Endothelial cell of hepatic sinusoid (primary cell): ENCODE data around the gene GRAMD1A.
"Not testable (repeated sequence)": the region's sequence is repeated elsewhere in the genome, so short reads cannot be mapped to it uniquely, and the experiment has no call there.

ENCODE experiments used
- in situ Hi-C: cut with HindIII; loops from 2 replicates; pipeline ENCODE4 v1.10.0; 2017; ENCODE audit warnings: low sequenced_read_pairs

Gene GRAMD1A

DNA sequence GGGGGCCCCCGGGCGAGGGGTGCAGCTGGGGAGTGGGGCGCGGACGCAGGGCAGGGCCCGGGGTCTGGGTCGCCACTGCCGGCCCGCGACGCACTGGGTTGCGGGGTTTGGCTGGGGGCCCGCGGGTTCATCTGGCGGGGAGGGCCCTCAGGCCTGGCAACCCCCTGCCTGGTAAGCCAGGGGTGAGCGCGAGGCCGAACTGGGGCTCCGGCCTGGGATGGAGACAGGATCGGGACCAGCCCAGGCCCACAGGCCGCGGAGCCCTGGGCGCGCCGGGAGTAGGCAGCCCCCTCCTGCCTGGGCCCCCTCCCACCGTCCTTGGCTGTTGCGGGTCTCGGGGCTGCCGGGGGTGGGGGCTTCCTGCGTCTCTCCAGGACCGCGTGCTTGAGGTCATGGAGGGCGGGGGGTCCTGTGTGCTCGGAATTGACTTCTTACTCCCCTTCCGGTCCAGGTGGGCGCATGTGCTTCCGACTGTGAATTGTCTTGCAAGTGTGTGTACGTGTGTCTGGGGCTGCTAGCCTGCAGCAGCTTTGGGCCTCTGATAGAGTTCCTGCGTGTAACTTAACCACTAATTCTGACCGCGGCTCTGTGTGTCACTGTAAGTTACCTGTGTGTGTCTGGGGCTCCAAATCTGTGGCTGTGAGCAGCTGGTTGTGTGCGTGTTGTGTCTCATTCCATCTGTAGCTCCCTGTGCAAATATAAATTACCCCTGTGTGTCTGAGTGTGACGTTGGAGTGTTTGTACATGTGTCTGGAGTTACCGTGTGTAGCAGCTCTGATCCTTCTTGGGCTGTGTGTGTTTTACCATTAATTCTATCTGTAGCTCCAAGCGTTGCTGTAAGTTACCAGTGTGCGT lies 751 bp downstream of the GRAMD1A start:
- in situ Hi-C loops, result no loop called here

- in situ Hi-C loops, result no loop called here
Measured at GRCh38 chr19:35002037-35002535, 2.0 kb downstream of the GRAMD1A start.

DNA sequence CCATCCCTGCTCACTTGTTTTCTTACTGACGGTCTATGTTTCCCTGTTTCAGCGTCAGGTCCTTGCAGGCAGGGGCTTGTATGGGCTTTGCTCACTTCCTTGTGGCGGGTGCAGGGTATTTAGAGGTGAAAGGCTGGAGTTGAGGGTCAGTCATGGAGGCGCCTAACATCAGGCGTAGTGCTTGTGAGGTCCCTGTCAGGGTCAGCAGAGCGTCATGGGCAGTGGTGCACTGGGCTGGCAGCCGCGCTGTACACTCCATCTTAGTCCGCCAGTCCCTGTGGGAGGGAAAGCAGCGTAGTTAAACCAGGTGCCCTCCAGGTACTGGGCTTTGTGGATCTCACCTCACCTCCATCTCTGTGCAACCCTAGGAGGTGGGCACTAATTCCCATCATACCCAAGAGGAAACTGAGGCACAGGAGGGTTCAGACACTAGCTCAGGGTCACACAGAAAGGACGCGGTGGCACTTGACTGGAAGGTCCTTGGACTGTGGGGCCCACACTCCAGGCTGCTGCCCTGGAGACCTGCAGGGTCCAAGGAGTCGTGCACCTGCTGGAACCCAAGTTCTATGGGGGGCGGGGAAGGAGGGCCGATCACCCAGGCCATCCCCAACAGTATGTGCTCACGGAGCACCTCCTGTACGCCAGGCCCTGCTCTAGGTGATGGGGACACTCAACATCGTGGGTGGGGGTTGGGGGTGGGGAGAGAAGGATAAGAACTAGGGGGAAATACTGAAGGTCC lies 4.6 kb downstream of the GRAMD1A start:
- in situ Hi-C loops, result no loop called here

GRCh38 chr19:35005256-35005977 lies 5.3 kb downstream of the GRAMD1A start:
- in situ Hi-C loops, result no loop called here

- in situ Hi-C loops, result not testable (repeated sequence)
Measured at GRCh38 chr19:35006007-35006341, 5.9 kb downstream of the GRAMD1A start.

DNA sequence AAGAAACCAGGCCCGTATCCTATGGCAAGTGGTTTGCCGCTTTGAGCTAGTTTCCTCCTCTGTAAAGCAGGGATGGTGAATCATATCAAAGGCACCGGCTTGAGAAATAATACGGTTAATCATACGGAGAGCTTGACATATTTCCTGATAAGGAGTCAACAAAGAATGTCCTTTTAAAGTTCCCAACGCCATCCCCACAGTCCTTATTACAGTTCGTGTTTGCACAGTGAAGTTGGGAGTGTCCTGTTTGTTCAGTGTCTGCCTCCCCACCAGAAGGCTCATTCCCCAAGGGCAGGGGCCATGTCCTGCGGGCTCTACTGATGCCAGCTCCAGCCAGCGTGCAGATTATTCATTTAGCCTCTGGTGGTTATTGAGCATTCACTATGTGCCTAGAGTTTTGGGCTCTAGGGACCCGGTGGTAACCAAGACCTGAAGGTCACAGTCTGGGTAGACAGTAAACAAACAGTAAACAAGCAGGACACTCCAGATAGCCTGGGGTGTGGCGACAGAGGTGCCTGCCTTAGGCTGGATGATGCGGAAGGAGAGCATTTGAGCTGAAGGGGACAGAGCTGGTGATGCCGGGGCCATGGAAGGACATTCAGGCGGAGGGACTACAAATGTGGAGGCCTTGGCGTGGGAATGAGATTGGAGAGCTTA lies 6.3 kb downstream of the GRAMD1A start:
- in situ Hi-C loops, result no loop called here

DNA sequence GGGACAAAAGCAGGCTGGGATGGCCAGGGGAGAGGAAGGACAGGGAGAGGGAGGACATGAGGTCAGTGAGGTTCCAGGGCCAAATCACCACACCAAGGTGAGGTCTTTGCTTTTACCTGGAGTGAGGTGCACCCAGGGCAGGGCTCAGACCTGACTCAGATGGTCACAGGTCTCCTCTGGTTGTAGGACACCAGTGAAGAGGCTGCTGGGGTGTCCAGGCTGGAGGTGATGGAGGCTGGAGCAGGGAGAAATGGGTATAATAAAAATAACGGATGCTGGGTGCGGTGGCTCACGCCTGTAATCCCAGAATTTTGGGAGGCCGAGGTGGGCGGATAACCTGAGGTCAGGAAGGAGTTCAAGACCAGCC lies 6.9 kb downstream of the GRAMD1A start:
- in situ Hi-C loops, result no loop called here

DNA sequence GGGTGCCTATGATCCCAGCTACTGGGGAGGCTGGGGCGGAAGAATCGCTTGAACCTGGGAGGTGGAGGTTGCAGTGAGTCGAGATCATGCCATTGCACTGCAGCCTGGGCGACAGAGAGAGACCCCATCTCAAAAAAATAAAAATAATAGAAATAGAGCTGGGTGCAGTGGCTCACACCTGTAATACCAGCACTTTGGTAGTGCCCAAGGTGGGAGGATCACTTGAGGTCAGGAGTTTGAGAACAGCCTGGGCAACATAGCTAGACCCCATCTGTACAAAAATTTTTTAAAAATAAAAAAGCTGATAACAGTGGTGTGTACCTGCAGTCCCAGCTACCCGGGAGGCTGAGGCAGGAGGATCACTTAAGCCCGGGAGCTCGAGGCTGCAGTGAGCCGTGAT lies 7.3 kb downstream of the GRAMD1A start:
- in situ Hi-C loops, result not testable (repeated sequence)

GRCh38 chr19:35008891-35009341 lies 8.8 kb downstream of the GRAMD1A start:
- in situ Hi-C loops, result no loop called here

GRCh38 chr19:35009424-35010415 lies 9.6 kb downstream of the GRAMD1A start:
- in situ Hi-C loops, result no loop called here

DNA sequence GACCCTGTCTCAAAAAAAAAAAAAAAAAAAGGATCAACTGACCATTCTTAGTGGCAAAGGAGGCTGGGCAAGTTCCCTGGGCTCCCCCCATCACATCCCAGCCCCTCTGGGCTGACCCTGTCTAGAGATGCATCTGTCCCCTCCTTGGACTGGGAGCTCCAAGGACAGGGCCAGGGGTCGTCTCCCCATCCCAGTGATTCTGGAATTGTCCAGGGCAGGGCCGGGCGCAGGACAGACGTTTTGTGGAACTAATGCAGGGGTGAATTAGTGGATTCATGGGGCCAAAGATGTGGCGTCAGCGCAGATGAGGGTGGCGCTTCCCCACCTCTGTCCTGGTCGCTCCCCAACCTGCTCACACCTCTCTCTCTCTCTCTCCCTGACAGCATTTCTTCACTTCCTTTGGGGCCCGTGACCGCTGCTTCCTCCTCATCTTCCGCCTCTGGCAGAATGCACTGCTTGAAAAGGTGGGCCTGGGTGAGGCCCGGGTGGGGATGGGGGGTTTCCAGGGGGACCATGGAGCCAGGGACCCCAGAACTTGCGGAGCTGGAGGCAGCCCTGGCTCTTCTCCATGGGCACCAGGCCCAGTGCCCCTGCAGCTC lies 11.1 kb downstream of the GRAMD1A start:
- in situ Hi-C loops, result no loop called here

DNA sequence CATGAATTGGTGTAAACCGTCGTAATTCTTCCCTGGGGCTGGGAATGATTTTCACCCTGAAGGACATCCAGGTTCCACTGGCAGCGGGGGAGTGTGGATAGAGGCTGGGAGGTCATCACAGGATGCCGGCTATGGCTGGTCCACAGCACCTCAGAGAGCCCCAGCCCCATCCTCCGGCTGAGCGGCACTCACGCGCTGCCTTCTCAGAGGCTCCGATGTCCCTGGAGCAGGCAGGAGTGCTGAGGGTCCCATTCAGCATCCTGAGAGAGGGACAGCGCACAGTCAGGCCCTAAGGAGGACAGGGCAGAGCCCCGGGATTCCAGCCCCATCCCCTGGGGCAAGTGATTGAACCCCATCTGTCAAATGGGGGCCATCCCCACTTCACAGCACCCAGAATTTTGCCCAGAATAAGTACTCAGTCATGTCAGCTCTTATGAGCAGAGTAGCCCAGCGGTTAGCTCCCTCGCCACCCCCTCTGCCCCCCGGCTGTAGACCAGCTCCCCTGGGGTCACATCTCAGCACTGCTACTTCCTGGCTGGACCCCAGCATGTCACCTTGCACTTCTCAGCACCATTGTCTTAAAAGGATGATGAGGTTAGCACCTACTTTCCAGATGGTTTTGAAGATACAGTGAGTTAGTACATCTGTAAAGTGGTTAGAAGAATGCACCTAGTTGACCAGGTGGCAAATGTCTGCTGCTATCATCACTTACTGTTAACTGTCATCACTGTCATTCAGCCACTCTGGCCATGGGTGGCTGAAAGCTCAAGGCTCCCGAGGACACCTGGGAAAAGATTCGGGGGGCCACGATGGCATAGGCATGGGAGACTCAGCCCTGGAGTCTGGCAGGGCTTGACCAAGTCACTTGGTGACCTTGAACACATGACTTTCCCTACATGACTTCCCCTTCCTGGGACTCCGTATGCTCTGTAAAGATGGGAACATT lies 11.9 kb downstream of the GRAMD1A start:
- in situ Hi-C loops, result no loop called here

GRCh38 chr19:35013041-35013819 lies 13.1 kb downstream of the GRAMD1A start:
- in situ Hi-C loops, result no loop called here

DNA sequence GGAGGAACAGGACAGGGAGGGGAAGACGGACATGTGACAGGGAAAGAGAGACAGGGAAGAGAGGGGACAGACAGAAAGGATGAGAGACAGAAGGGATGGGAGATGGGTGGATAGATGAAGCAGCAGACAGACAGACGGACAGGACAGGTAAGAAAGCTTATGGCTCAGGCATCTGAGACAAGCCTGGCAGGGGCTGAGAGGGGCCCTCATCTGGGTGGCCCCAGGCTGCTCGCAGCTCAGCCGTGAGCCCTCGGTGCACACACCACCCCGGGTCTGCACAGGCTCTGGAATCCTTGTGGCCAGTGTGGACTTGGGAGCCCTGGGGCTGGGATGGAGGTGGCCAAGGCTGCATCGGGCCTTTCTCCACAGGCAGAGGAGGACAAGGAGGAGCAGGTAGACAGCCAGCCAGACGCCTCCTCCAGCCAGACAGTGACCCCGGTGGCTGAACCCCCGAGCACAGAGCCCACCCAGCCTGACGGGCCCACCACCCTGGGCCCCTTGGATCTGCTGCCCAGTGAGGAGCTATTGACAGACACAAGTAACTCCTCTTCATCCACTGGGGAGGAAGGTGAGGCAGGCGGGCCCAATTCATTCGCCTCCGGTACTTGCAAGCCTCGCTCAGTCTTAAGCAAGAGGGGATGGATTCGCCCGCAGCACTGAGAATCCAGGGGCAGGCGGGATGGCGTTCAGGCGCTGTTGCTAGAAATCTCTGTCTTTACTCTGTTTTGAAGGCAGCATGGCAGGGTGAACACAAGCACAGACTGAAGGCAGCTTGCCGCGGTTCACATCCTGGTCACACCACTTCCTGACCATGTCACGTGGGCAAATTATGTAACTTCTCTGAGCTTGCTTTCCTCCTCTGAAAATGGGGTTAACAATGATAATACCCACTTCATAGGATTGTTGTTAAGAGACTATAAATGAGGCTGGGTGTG lies 14.0 kb downstream of the GRAMD1A start:
- in situ Hi-C loops, result no loop called here

- in situ Hi-C loops, result not testable (repeated sequence)
Measured at GRCh38 chr19:35014774-35015173, 14.7 kb downstream of the GRAMD1A start.

- in situ Hi-C loops, result no loop called here
Measured at GRCh38 chr19:35015270-35015953, 15.3 kb downstream of the GRAMD1A start.
